SK-N-SH (cell line): ENCODE results near the gene TIMM21. TPM values are rescaled to one million over a fixed set of nuclear protein-coding genes. Genes with fewer than 3 reads are reported as not detected.

Source experiments
- CTCF ChIA-PET: fragments of 300-600, 350-600 bp; formaldehyde crosslinking; extraction: SDS; loops from one replicate; lab custom pipeline; 2021; lab: Yijun Ruan, JAX
- POLR2A ChIA-PET: fragments of 350-600 bp; sonication (Branson Sonifier 250); formaldehyde crosslinking; extraction: SDS; loops from one replicate; lab custom pipeline; 2020; ENCODE audit warnings: antibody characterized with exemption, inconsistent platforms; lab: Yijun Ruan, JAX
- DNase-seq: peaks from one replicate; pipeline ENCODE4 v3.0.0; 2012
- H2AFZ ChIP-seq: fragments of 200-600 bp; sonication (generic); 2 replicates; pipeline ENCODE4 v1.8.1; 2016; ENCODE audit warnings: antibody characterized with exemption, mild to moderate bottlenecking, low read depth
- H3F3A ChIP-seq: fragments of 200-600 bp; sonication (generic); replicated peaks from 2 replicates; pipeline ENCODE3; 2016; ENCODE audit warnings: antibody characterized with exemption, mild to moderate bottlenecking; ENCODE audit not compliant: insufficient read depth
- H3K27ac ChIP-seq, 2 experiments: fragments of 200-500 bp in 1 of 2; fragments of 200-600 bp in 1 of 2; sonication (Bioruptor generic) in 1 of 2; sonication (generic), shearing (Covaris generic) in 1 of 2; 2 replicates each; pipeline versions ENCODE4 v1.5.1 to v1.6.1; 2014 to 2016; ENCODE audit warnings: low read depth in 2 of 2, inconsistent platforms in 1 of 2, low read length in 1 of 2, mild to moderate bottlenecking in 1 of 2, mixed read lengths in 1 of 2
- H3K27me3 ChIP-seq: fragments of 200-600 bp; sonication (generic), shearing (Covaris generic); 2 replicates; pipeline ENCODE4 v1.6.1; 2016; ENCODE audit warnings: mixed run types; ENCODE audit not compliant: insufficient read depth
- H3K36me3 ChIP-seq, 2 experiments: fragments of 200-500 bp in 1 of 2; fragments of 200-600 bp in 1 of 2; sonication (Bioruptor generic) in 1 of 2; sonication (generic) in 1 of 2; replicated peaks in 1 of 2; 2 replicates each; pipeline versions ENCODE3 to v1.5.1; 2014 to 2016; ENCODE audit warnings: low read length in 1 of 2, mild to moderate bottlenecking in 1 of 2; ENCODE audit not compliant: insufficient read depth in 2 of 2, control insufficient read depth in 1 of 2
- H3K4me1 ChIP-seq, 2 experiments: fragments of 200-500 bp in 1 of 2; fragments of 200-600 bp in 1 of 2; sonication (Bioruptor generic) in 1 of 2; sonication (generic), shearing (Covaris generic) in 1 of 2; 2 replicates each; pipeline versions ENCODE4 v1.5.1 to v1.6.1; 2014 to 2016; ENCODE audit warnings: low read depth in 1 of 2, low read length in 1 of 2, mixed run types in 1 of 2; ENCODE audit not compliant: insufficient read depth in 2 of 2, control insufficient read depth in 1 of 2
- H3K4me2 ChIP-seq: fragments of 200-600 bp; sonication (generic), shearing (Covaris generic); 2 replicates; pipeline ENCODE4 v1.6.1; 2017; ENCODE audit warnings: mixed run types
- H3K4me3 ChIP-seq, 2 experiments: fragments of 200-500 bp in 1 of 2; fragments of 200-600 bp in 1 of 2; sonication (Bioruptor generic) in 1 of 2; sonication (generic), shearing (Covaris generic) in 1 of 2; 2 replicates each; pipeline versions ENCODE4 v1.5.1 to v1.8.1; 2014 to 2016; ENCODE audit warnings: low read depth in 2 of 2, inconsistent platforms in 1 of 2, low read length in 1 of 2, mild to moderate bottlenecking in 1 of 2, mixed read lengths in 1 of 2, moderate library complexity in 1 of 2
- H3K79me2 ChIP-seq: fragments of 200-600 bp; sonication (generic); 2 replicates; pipeline ENCODE4 v1.8.1; 2017; ENCODE audit warnings: mild to moderate bottlenecking; ENCODE audit not compliant: insufficient read depth
- H3K9ac ChIP-seq: fragments of 200-600 bp; sonication (generic); 2 replicates; pipeline ENCODE4 v1.6.1; 2017; ENCODE audit warnings: mixed run types
- H3K9me2 ChIP-seq: fragments of 200-600 bp; sonication (generic); 2 replicates; pipeline ENCODE4 v1.6.1; 2017; ENCODE audit warnings: mixed run types
- H3K9me3 ChIP-seq: fragments of 200-600 bp; sonication (generic); 2 replicates; pipeline ENCODE4 v1.6.1; 2017; ENCODE audit warnings: mixed run types, mild to moderate bottlenecking, moderate library complexity
- H4K20me1 ChIP-seq: fragments of 200-600 bp; sonication (generic); 2 replicates; pipeline ENCODE4 v1.6.1; 2017; ENCODE audit warnings: mild to moderate bottlenecking, mixed run types; ENCODE audit not compliant: insufficient read depth
- CTCF ChIP-seq: fragments of 200-600 bp; sonication (generic); IDR thresholded peaks from 2 replicates; pipeline ENCODE4 v1.6.1; 2017; ENCODE audit warnings: antibody characterized with exemption, mild to moderate bottlenecking, moderate library complexity
- ELF1 ChIP-seq: IDR thresholded peaks from 2 replicates; pipeline ENCODE4 v1.4.0; 2012
- EP300 ChIP-seq, 2 experiments: IDR thresholded peaks; 2 replicates each; pipeline versions ENCODE4 v1.4.0 to v1.6.1; 2012; ENCODE audit warnings: borderline replicate concordance in 1 of 2, low read depth in 1 of 2, low read length in 1 of 2
- EZH2phosphoT487 ChIP-seq: fragments of 200-600 bp; sonication (generic); IDR thresholded peaks from 2 replicates; pipeline ENCODE4 v1.6.1; 2017; ENCODE audit warnings: low read depth, mixed run types, mild to moderate bottlenecking, antibody characterized with exemption, moderate library complexity, borderline replicate concordance
- FOSL2 ChIP-seq: IDR thresholded peaks from 2 replicates; pipeline ENCODE4 v1.4.0; 2012; ENCODE audit warnings: low read depth, mild to moderate bottlenecking, moderate library complexity, borderline replicate concordance
- FOXJ3 ChIP-seq: sonication (generic); formaldehyde crosslinking; IDR thresholded peaks from 2 replicates; pipeline ENCODE4 v1.5.1; 2020; ENCODE audit warnings: mild to moderate bottlenecking, missing genetic modification reagents
- FOXM1 ChIP-seq: IDR thresholded peaks from 2 replicates; pipeline ENCODE4 v1.4.0; 2012; ENCODE audit warnings: low read depth, mild to moderate bottlenecking
- GATA2 ChIP-seq: sonication (generic); formaldehyde crosslinking; IDR thresholded peaks from 2 replicates; pipeline ENCODE4 v1.5.0; 2020; ENCODE audit warnings: mild to moderate bottlenecking, missing genetic modification reagents
- MEF2A ChIP-seq: IDR thresholded peaks from 2 replicates; pipeline ENCODE4 v1.4.0; 2012; ENCODE audit warnings: low read depth, borderline replicate concordance
- NFIC ChIP-seq: IDR thresholded peaks from 2 replicates; pipeline ENCODE4 v1.4.0; 2012; ENCODE audit warnings: borderline replicate concordance
- NRF1 ChIP-seq: IDR thresholded peaks from 2 replicates; pipeline ENCODE4 v1.6.1; 2012; ENCODE audit warnings: low read depth, mild to moderate bottlenecking, low read length
- RAD21 ChIP-seq: IDR thresholded peaks from 2 replicates; pipeline ENCODE4 v1.6.1; 2012; ENCODE audit warnings: mild to moderate bottlenecking, low read length
- RCOR1 ChIP-seq: fragments of 150-350 bp; IDR thresholded peaks from 2 replicates; pipeline ENCODE4 v1.6.1; 2017; ENCODE audit warnings: antibody characterized with exemption, low read length
- REST ChIP-seq: IDR thresholded peaks from 2 replicates; pipeline ENCODE4 v1.6.1; 2012; ENCODE audit warnings: mild to moderate bottlenecking, low read depth, low read length, moderate library complexity
- RFX5 ChIP-seq: IDR thresholded peaks from 2 replicates; pipeline ENCODE4 v1.6.1; 2012; ENCODE audit warnings: mild to moderate bottlenecking, improper control_type of control experiment, low read length
- SMC3 ChIP-seq: IDR thresholded peaks from 2 replicates; pipeline ENCODE4 v1.6.1; 2012; ENCODE audit warnings: low read depth, low read length, improper control_type of control experiment
- TCF12 ChIP-seq: IDR thresholded peaks from 2 replicates; pipeline ENCODE4 v1.4.0; 2012
- ZBTB33 ChIP-seq: IDR thresholded peaks from 2 replicates; pipeline ENCODE4 v1.4.0; 2012; ENCODE audit warnings: low read depth, borderline replicate concordance
- WGBS: methylation state at CpG from one replicate; pipeline ENCODE4 v1.1.6; 2017; ENCODE audit warnings: low lambda C conversion rate; 5-methylcytosine and 5-hydroxymethylcytosine counted together
- polyA plus RNA-seq, 3 experiments: library from polyadenylated mRNA; depleted of rRNA; stranded (reverse); fragments of >200 nt; gene quantifications; 2 replicates each; pipeline ENCODE4 v1.2.3, GENCODE V29; 2012

The TIMM21 gene
- polyA plus RNA-seq, 1 of the 3 experiments (the other 2 are of a cell fraction), result 27.6 TPM

- TF ChIP-seq REST (no peak), NRF1 (no peak)
These were observed 21.4 kb upstream of the TIMM21 start (continued) for GRCh38 chr18:74126684-74127655.

- Histone ChIP-seq H3K36me3 (no peaks in the 10 kb centered on the region), H3K4me2 (no peak overlapping the region), H2AFZ (no peak overlapping the region), H3K27me3 (peaks cover 15% of the 10 kb centered on the region; the same call in 1 of the 2 replicates), H3K4me3 (no peak overlapping the region), H4K20me1 (no peaks in the 10 kb centered on the region), H3K9me3 (no peaks in the 10 kb centered on the region), H3K27ac (no peak overlapping the region)
- CTCF ChIA-PET, result interaction anchor here (1.4 to 1.5 kb wide), 2 partner anchors 11 to 46 kb away, joined by 3 read pairs; no protein-coding TSS in a partner anchor
- TF ChIP-seq ELF1, result no peak
- no peak for TF ChIP-seq RAD21
- TF ChIP-seq NFIC, result no peak
- no peak for TF ChIP-seq EZH2phosphoT487
- TF ChIP-seq RFX5, result no peak
- TF ChIP-seq RCOR1, result no peak
- TF ChIP-seq REST, result no peak
- no peak for TF ChIP-seq CTCF
- TF ChIP-seq TCF12, result no peak
- TF ChIP-seq ZBTB33, result no peak
- TF ChIP-seq SMC3, result no peak
- no peak for TF ChIP-seq EP300 (IDR thresholded peaks at IDR 0.05; ENCODE audit: borderline replicate concordance in 1 of 2, low read depth in 1 of 2, low read length in 1 of 2)
- no peak for TF ChIP-seq FOXJ3 (CRISPR knock-in tag)
- no peak for TF ChIP-seq MEF2A
- no peak for TF ChIP-seq GATA2 (CRISPR knock-in tag)
- no peak for TF ChIP-seq FOXM1
- no peak for TF ChIP-seq FOSL2
- TF ChIP-seq, all 33 proteins: peak for 0
- H3K9ac ChIP-seq, result no peak overlapping the region
- no peaks in the 10 kb centered on the region for H3F3A ChIP-seq
- no peaks in the 10 kb centered on the region for H3K4me1 ChIP-seq
- 45% methylated on average over 3 of the region's 3 CpGs for WGBS
- no peaks in the 10 kb centered on the region for H3K9me2 ChIP-seq
- DNase-seq, result no peak
- no peaks in the 10 kb centered on the region for H3K79me2 ChIP-seq
- POLR2A ChIA-PET, result no interaction called here
These were observed 20.2 kb upstream of the TIMM21 start for GRCh38 chr18:74128159-74128558.
